HG03159 (cell line): ENCODE data around the gene SPAG16.
A peak's percentile ranks its signal among the peaks of the same experiment; 100 is the strongest.

ENCODE experiments used
- ATAC-seq: cut with Tn5 transposase; IDR thresholded peaks from one replicate; pipeline ENCODE4 v1.9.1; 2021; ENCODE audit warnings: mild to moderate bottlenecking, moderate library complexity; ENCODE audit not compliant: unreplicated experiment

The SPAG16 gene

DNA sequence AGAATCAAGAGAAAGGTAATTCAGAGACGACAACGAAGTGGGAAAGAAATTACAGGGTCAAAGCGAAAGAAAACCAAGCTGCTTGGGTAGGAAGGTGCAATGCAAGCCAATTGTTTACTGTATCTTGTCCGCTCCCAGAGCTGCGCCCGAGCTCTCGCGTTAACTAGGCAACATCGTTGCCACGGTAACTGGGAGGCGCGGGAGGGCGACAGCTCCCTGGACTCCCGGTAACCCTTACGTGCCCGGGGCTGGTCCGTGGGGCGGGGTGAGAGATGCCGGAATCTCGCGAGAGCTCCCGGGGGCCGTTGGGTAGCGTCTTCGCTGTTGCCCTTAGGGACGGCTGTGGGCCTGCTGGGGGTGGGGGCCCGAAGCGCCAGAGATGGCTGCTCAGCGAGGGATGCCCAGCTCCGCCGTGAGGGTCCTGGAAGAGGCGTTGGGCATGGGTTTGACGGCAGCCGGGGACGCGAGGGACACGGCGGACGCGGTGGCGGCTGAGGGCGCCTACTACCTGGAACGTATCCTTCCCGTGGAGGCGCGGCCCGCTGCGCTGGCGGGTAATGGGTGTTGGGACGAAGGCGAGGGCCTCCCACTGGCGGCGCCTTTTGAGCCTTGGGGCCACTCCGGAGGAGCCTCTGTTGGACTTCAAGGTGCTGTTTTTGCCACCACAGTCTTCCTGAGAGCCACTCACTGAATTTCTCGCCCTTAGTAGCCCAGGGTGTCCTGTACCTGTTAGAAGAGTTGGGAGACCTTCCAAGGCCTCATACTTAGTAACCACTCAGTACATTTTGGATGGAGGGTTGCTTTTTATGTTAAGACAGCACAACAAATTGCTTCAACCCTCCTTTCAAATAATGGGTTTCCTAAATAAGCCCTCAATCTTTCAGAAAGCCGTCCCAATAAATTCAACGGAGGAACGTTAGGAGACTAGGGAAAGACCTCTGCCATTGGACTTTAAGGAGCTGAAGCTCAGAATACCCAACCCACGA, at the start of gene SPAG16:
SPAG16 (plus strand) TSS at position 360 of the 986 bp plus-strand sequence.
- peak; percentile 99 for ATAC-seq

DNA sequence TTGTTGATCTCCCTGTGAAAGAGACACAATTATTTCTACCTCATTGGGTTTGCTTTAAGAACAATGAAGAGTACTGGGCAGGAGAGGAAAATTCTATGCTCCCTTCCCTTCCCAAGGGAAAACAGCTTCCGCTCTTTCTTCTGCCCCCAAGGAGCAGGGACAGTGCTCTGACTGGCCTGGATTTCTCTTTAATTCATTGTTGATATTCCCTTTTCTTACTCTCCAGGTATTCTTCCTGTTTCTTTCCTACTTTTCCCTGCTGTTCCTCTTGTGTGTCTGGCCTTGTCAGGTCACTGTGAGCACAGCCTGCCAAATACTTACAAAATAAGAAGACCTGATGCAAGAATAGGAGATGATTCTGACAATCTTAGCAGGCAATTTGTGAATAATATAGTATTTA, 49.6 kb upstream of the SPAG16 start:
- no peak for ATAC-seq

DNA sequence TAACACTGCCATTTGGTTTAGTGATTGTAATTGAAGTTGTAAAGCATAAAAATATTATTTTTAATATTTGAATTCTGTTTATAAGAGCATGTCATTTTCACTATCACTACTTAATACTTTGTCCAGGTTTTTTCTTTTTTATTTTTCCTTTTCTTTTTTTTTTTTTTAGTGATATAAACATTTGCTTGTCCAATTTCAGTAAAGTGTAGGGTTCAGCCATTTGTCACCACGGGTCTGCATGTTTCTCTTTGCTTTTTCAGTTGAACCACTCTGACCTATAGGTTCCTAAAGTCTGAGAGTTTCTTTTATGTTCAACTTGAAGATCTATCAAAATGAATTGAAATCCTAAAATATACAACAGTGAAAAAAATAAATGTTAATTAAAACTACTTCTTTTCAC, 48.5 kb upstream of the SPAG16 start:
- no peak for ATAC-seq

DNA sequence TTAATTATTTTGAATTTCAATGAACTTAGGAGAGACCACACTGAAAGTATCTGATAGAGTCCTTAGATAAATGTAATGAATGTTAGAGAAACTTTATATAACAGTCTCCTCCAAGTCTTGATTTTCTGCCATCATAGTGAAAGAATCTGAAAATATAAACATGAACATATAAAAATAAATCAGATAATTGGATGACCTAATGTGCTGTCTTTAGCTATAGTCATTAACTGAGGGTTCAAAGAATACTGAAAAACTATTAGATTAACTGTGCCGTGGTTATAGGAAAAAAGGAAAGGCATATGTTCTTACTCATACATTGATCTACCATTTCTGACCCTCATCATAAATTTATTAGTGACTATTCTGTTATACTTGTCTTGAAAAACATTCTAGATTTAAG, 47.0 kb upstream of the SPAG16 start:
- ATAC-seq, result no peak

DNA sequence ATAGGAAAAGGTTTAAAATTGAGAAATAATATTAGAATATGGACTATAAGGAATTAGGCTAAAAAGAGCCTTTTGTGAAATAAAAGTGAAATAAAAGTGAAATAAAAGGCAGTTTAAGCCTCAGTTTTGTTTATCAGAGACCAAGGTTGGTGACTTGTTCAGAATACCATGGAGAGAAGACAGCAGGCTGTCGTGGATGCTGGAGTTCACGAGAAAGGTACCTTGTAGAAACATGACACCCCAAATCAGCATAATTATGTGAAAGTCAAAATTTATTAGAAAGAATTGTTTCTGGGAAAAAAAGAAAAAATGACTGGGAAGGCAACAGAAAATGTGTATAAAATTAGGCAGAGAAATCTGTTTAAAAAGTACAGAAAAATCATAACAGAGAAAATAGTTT, 46.5 kb upstream of the SPAG16 start:
- no peak for ATAC-seq

DNA sequence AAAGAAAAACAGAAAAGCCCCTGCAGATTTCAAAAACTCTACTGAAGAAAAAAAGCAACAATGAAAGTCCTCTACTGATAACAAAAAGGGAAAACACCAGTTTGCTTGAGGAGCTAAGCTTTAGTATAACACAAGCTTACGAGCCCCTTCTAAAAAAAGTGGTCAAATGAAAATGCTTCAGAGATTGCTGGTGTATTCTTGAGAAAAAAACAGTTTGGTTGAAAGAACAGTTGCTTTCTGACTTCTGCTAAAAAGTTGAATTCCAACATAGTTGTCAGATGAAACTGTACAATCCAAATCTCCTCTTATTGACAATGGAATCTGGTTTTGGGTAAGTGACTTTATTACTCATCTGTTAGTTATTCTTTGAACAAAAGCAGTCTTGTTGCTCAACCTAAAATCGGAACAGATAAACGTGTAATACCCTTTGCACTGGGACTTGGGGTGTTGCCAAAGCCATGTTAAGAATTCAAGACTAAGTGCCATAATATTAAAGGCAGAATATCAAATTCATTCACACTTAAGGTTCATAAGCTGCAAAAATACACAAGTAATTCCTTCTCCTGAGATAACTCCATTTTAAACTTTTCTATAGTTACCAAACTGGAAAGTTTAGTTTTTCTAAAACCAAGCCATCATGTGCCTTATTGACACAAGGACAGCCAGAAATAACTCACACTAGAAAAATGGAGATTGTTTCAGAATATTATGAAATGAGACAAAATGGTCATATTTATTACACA, 45.3 kb upstream of the SPAG16 start:
- ATAC-seq, result peak; percentile 50

DNA sequence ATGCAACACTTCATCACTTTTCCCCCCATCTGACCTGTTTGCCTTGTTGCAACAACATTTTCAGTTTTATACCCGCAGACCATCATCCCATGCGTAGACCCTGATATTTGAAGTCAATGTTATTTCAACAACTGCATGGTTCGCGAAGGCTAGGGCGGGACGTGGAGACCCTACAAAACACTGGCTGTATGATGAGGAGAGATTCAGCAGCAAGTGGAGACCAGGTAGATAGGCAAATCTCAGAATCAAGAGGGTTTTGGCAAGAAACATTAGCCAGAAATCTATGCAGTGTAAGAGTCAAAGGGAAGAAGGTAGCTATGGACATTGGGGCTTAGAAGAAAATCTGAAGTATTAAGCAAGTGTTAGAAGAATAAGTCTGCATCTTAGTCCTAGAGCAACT, 42.4 kb upstream of the SPAG16 start:
- ATAC-seq, result no peak

DNA sequence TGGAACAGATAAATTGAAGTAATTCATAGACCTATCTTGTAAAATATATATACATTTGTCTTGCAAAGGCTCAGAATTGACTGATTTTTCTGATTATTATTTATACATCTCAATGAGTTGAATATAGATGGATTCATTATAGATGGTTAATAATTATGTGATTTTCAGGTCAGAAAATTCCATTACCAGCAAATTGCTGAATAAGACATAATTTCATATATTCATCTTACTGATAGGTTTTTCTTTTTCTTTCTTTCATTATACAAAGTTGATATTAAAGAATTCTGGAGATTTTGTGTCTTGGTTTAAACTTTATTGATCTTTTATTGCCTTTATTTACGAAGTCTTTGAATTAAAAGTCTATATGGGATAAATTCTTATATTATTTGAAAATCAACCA, 41.6 kb upstream of the SPAG16 start:
- ATAC-seq, result no peak

DNA sequence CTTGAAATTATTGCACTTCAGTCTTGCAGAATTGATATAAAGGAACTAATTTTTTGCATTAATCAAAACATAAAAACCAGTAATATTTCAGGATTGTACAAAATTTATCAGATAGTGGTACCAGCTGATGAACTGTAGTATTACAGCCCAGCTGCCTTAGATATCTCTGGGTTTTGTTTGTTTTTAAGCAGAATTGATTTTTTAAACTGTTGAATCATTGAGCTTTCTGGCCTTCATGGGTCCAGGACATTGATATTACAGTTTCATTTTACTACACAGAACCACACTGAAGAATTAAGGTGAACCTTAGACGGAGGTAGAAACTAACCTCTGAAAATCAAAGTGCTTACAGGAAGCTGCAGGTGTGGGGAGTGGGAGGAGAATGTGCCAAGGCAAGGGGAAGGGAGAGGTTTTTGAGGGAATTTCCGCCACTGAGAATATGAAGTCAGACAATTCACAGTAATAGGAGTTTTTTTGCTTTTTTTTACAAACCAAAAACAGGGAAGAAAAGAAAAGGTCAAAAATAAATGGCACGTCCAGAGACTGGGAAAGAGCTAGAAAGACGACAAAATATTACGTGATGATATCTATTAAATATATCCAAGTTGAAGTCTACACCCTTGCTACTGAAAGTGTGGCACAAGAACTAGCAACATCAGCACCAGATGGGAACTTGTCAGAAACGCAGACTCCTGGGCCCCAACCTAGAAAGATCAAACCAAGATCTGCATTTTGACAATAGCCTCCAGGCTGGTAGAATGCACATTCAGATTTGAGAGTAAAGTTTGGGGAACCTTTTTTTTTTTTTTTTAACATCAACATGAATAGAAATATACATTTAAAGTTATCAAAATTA, 40.8 kb upstream of the SPAG16 start:
- peak; percentile 35 for ATAC-seq

DNA sequence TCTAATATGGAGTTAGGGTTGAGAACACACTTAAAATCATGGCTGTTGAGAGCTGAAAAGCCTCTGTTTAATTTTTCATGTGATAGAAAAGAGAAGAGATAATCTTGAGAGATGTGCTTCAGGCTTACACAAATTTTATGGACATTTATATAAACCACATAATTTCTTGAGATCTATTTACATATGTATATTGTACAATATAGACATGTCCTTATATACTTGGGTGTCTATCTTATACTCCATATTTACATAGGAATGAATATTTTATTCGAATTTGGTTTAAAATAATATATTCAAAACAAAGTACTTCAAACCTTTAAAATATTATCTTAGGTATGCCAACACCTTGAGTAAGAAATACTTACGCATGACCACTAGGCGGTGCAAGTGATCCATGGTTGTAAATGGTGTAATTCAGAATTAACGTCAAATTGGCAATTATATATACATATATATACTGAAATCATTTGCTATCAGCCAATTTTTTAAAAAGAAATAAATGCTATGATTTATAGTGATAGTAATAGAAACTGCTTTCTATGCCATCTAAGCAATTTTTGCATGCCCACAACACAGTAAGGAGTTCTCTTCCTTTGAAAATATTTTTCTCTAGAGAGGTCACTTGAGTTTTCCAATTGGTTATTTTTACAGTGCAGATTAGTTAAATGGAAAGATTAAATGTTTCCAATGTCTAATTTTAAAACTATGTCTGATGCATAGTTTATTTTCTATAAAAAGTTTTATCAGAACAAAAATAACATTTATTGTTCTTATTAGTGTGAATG, 37.6 kb upstream of the SPAG16 start:
- peak; percentile 36 for ATAC-seq

DNA sequence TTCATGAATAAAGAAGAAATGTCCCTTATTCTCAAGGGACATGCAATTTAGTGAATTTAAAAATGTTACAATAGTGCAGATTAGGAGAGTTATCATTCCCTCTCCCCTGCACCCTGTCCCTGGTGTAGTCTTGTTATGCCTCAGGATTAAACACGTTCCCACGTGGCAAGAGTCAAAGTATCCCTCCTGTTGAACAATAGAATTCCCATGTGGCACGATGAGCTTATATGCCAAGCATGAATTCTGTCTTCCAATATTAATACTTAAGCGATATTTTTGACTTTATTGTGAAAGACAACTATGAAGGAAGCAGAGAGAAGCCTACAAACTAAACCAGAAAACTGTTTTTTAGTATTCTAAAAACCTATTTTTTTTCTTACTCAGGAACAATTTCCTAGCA, 36.7 kb upstream of the SPAG16 start:
- no peak for ATAC-seq

DNA sequence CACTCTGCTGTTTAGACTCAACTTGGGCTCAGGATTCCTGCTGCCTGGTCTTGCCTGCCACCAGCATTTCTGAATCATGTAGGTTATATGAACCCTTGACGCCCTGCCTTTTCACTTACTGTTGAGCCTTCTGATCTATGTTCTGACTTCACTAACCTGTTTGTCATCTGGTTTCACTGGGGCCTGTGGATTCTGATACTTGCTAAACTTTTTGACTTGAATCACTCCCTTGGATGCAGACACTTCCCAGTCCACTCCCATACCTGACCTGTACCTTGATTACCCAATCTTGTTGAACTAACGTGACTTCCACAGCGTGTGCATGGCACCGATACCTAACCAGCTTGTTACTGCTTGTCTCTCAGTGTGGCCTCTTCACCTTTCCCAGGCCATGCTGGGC, 35.6 kb upstream of the SPAG16 start:
- ATAC-seq, result no peak

DNA sequence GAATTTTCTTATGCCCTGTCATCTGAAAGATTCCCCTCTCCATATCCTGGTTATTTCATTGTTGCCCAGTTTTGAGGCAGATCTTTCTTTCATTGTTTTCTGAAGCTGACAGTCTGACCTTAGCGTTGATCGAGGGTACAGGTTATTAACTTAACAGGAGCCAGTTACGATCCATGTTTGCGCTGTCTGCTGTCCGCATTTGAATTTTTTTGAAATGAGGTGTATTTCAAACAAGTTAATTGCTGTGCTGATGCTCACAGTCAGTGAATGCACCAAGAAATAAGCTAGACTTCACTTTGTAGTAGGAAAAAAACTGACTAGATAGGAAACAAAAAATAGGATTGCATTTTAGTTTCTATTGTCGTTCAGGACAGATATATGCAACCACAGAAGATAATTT, 34.8 kb upstream of the SPAG16 start:
- ATAC-seq, result no peak

DNA sequence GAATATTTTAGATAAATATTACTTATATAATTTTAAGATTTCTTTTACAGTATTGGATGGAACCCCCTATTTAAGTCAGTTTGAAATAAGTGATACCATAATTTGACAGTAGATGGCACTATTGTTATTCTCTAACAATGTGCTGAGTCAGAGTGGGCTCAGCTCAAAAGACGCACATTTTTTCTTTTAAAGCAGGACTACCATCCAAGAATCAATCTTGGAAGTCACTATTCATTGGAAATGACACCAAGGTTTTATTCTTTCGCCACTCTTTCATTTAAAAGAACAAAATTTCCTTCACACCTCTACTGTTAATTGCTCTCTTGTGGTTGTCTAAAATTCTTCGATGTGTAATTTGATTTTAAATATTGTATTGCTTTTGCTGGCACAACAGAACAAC, 32.6 kb upstream of the SPAG16 start:
- peak; percentile 77 for ATAC-seq

DNA sequence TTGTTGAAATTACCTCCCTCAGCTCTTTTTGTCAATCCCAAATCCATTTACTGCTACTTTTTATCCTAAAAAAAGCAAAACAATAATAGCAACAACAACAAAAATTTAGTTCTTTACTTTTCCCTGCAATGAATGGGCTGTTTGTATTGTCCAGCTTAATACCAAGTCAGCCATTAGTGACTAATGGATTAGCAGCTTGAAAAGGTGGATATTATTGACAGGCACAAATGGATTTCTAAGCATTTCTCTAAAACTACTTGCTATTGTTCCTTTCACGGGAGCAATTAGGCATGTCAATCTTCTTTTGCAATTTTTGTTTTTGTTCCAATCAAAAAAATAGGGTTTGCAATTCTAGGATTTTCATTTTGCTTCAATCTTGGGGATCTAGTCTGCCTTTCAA, 32.1 kb upstream of the SPAG16 start:
- no peak for ATAC-seq

DNA sequence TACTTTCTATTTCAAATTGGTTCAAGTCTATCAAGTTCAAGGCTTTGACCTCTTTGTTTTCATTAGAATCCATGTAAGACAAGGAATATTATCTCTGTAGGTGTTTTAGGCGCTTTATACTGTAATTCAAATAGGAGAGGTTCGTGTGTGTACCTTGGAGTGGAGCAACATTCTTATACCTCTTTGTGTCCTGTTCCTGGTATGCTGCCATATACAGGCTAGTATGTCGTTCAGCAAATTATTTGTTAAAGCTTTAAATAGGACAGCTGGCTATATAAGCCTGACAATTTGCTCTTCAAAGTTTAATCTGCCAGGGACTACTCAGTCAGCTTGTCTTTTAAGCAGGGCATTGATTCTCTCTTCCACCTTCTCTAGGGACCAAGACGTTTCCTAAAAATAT, 31.1 kb upstream of the SPAG16 start:
- ATAC-seq, result no peak

DNA sequence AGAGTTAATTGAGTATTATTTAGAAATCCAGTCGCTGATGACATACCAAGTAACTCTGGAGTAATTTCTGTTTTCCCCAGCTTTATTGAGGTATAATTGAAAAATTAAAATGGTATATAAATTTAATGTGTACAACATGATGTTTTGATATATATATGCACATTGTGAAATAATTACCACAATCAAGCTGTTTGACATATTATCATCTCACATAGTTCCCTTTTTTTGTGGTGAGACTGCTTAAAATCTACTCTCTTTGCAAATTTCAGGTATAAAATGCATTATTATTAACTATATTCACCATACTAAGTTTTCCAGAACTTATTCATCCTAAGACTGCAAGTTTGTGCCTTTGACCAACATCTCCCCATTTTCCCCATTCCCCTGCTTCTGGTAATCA, 25.0 kb upstream of the SPAG16 start:
- ATAC-seq, result no peak

DNA sequence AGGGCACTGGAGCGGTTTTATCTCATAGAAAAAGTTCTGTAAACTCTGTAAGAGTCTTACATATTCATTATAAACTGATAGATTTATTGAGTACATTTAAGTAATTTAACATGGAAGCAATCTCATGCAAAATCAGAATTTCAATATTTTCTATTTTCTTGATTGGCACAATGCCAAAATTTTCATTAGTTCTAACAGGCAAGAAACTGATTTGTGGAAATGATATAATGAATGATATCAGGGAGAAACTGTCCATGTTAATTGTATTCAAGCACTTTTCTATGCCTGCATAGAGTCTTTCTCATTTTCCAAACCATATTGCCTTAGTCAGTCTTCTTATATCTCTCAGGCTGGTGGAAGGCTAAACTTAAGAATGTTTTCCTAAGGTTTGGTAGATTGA, 23.0 kb upstream of the SPAG16 start:
- ATAC-seq, result no peak

DNA sequence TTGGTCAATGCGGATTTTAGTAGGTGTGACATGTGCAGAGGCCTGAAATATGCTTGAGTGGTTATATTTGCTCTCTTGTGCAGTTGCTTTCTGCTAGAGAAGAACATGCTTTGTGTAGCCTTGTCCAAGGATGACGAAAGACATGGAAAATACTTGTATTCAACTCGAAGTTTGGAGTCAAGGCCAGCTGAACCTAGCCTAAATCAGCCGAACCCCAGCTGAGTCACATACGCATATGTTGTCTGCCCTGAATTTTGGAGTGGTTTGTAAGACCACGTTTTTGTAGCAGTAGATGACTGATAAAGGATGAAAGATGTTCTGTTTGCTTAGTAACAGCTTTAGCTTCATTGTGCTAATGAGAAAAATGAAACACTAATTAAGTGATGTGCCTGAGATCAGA, 22.5 kb upstream of the SPAG16 start:
- ATAC-seq, result no peak

DNA sequence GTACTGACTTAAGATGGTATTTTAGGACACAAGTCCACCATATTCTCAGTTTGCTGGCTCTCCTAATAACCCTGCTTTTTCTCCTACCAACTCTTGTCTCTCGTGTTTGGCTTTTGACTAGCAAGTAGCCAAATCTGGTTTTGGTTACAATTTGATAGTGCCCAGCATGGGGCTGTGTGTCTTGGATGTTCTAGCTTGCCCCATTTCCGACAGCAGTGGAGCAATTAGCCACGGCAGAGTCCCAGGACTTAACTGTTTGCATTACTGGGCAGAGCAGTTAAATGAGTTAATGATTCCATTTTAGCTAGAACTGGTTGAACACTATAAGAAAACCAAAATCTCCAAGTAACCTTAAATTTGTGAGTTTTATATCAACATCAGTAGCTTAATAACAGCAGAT, 18.6 kb upstream of the SPAG16 start:
- no peak for ATAC-seq
